ENCODE data around the gene TUT7. TPM values are rescaled to one million over a fixed set of nuclear protein-coding genes. Genes with fewer than 3 reads are reported as not detected.
"Not testable (repeated sequence)": the region's sequence is repeated elsewhere in the genome, so short reads cannot be mapped to it uniquely, and the experiment has no call there.

The TUT7 gene
- polyA plus RNA-seq, 1 donor from 2014 or later: 21.0 TPM

GRCh38 chr9:86389628-86390027, 35.4 kb upstream of the TUT7 start:
- no peak overlapping the region for H3K4me3 ChIP-seq (ENCODE audit: low read length)
- no peak overlapping the region for H3K9ac ChIP-seq (ENCODE audit: low read length)
- no peak overlapping the region for H2AFZ ChIP-seq (ENCODE audit: low read depth, low read length)
- no peak for TF ChIP-seq EZH2 (IDR thresholded peaks at IDR 0.05; ENCODE audit: borderline replicate concordance, insufficient read depth, low read length, poor library complexity, severe bottlenecking)
- no peak for TF ChIP-seq TAF1 (IDR thresholded peaks at IDR 0.05; ENCODE audit: low read depth)
- no peak for TF ChIP-seq MXI1 (conservative IDR thresholded peaks at IDR 0.05; ENCODE audit: poor library complexity, severe bottlenecking)
- TF ChIP-seq EP300 (conservative IDR thresholded peaks at IDR 0.05; ENCODE audit: poor library complexity, severe bottlenecking): no peak
- no peak for TF ChIP-seq POLR2AphosphoS5 (IDR thresholded peaks at IDR 0.05)
- TF ChIP-seq, protein P1, sequence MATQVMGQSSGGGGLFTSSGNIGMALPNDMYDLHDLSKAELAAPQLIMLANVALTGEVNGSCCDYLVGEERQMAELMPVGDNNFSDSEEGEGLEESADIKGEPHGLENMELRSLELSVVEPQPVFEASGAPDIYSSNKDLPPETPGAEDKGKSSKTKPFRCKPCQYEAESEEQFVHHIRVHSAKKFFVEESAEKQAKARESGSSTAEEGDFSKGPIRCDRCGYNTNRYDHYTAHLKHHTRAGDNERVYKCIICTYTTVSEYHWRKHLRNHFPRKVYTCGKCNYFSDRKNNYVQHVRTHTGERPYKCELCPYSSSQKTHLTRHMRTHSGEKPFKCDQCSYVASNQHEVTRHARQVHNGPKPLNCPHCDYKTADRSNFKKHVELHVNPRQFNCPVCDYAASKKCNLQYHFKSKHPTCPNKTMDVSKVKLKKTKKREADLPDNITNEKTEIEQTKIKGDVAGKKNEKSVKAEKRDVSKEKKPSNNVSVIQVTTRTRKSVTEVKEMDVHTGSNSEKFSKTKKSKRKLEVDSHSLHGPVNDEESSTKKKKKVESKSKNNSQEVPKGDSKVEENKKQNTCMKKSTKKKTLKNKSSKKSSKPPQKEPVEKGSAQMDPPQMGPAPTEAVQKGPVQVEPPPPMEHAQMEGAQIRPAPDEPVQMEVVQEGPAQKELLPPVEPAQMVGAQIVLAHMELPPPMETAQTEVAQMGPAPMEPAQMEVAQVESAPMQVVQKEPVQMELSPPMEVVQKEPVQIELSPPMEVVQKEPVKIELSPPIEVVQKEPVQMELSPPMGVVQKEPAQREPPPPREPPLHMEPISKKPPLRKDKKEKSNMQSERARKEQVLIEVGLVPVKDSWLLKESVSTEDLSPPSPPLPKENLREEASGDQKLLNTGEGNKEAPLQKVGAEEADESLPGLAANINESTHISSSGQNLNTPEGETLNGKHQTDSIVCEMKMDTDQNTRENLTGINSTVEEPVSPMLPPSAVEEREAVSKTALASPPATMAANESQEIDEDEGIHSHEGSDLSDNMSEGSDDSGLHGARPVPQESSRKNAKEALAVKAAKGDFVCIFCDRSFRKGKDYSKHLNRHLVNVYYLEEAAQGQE (IDR thresholded peaks at IDR 0.05; ENCODE audit: borderline replicate concordance): no peak
- TF ChIP-seq, protein P2, sequence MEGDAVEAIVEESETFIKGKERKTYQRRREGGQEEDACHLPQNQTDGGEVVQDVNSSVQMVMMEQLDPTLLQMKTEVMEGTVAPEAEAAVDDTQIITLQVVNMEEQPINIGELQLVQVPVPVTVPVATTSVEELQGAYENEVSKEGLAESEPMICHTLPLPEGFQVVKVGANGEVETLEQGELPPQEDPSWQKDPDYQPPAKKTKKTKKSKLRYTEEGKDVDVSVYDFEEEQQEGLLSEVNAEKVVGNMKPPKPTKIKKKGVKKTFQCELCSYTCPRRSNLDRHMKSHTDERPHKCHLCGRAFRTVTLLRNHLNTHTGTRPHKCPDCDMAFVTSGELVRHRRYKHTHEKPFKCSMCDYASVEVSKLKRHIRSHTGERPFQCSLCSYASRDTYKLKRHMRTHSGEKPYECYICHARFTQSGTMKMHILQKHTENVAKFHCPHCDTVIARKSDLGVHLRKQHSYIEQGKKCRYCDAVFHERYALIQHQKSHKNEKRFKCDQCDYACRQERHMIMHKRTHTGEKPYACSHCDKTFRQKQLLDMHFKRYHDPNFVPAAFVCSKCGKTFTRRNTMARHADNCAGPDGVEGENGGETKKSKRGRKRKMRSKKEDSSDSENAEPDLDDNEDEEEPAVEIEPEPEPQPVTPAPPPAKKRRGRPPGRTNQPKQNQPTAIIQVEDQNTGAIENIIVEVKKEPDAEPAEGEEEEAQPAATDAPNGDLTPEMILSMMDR (IDR thresholded peaks at IDR 0.05; ENCODE audit: poor library complexity, severe bottlenecking): no peak
- no peak for TF ChIP-seq SMC3 (conservative IDR thresholded peaks at IDR 0.05; ENCODE audit: poor library complexity)
- no peak overlapping the region for H3K27ac ChIP-seq (ENCODE audit: low read length)
- no peaks in the 10 kb centered on the region for H3K79me2 ChIP-seq (replicated peaks; ENCODE audit: insufficient read depth, low read length)
- no peaks in the 10 kb centered on the region for H3F3A ChIP-seq (ENCODE audit: insufficient read depth, low read length, poor library complexity, severe bottlenecking)
- H3K9me3 ChIP-seq (ENCODE audit: low read length): no peaks in the 10 kb centered on the region
- no peak overlapping the region for H3K4me2 ChIP-seq (ENCODE audit: low read length)
- no peaks in the 10 kb centered on the region for H4K20me1 ChIP-seq (ENCODE audit: insufficient read depth)
- H3K27me3 ChIP-seq (ENCODE audit: insufficient read depth, low read depth, low read length): no peaks in the 10 kb centered on the region
- no peaks in the 10 kb centered on the region for H3K36me3 ChIP-seq (ENCODE audit: insufficient read depth, low read length)
- H3K9me2 ChIP-seq (ENCODE audit: insufficient read depth, low read length): no peaks in the 10 kb centered on the region

DNA sequence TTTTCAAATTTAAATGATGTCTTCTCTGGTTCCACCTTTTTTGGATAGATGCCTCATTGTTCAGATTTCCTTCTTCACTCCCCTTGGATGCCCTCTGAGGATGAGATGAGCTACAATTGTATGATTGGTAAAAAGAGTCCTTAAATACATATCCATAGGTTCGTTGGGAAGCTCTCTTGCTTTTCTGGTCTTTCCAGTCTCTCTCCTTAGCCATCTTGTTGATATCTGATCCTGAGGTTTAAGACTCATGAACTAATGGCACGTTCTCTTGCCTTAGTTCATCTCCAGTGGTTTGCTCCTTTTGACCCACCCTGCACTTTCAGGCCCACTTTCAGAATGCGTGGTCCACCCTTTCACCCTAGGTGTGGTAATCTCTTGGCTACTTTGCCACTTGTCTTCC, 33.2 kb upstream of the TUT7 start:
- Histone ChIP-seq H3K9ac (ENCODE audit: low read length) (no peak overlapping the region), H3K4me3 (ENCODE audit: low read length) (no peak overlapping the region), H2AFZ (ENCODE audit: low read depth, low read length) (no peak overlapping the region), H3K36me3 (ENCODE audit: insufficient read depth, low read length) (no peaks in the 10 kb centered on the region), H3F3A (ENCODE audit: insufficient read depth, low read length, poor library complexity, severe bottlenecking) (no peaks in the 10 kb centered on the region), H3K4me2 (ENCODE audit: low read length) (no peak overlapping the region), H4K20me1 (ENCODE audit: insufficient read depth) (no peaks in the 10 kb centered on the region), H3K27ac (ENCODE audit: low read length) (no peak overlapping the region), H3K79me2 (replicated peaks; ENCODE audit: insufficient read depth, low read length) (no peaks in the 10 kb centered on the region), H3K27me3 (ENCODE audit: insufficient read depth, low read depth, low read length) (no peaks in the 10 kb centered on the region), H3K9me2 (ENCODE audit: insufficient read depth, low read length) (no peaks in the 10 kb centered on the region), H3K9me3 (ENCODE audit: low read length) (no peaks in the 10 kb centered on the region)
- TF ChIP-seq EZH2 (IDR thresholded peaks at IDR 0.05; ENCODE audit: borderline replicate concordance, insufficient read depth, low read length, poor library complexity, severe bottlenecking) (no peak), EP300 (conservative IDR thresholded peaks at IDR 0.05; ENCODE audit: poor library complexity, severe bottlenecking) (no peak), POLR2AphosphoS5 (IDR thresholded peaks at IDR 0.05) (no peak), MXI1 (conservative IDR thresholded peaks at IDR 0.05; ENCODE audit: poor library complexity, severe bottlenecking) (no peak), SMC3 (conservative IDR thresholded peaks at IDR 0.05; ENCODE audit: poor library complexity) (no peak), TAF1 (IDR thresholded peaks at IDR 0.05; ENCODE audit: low read depth) (no peak), RAD21 (conservative IDR thresholded peaks at IDR 0.05) (no peak)
- TF ChIP-seq, protein P2 (IDR thresholded peaks at IDR 0.05; ENCODE audit: poor library complexity, severe bottlenecking): no peak
- TF ChIP-seq, protein P1 (IDR thresholded peaks at IDR 0.05; ENCODE audit: borderline replicate concordance): no peak

- not testable (repeated sequence) for H3K27me3 ChIP-seq (ENCODE audit: insufficient read depth, low read depth, low read length); H3F3A ChIP-seq (ENCODE audit: insufficient read depth, low read length, poor library complexity, severe bottlenecking); H3K9me3 ChIP-seq (ENCODE audit: low read length); H3K36me3 ChIP-seq (ENCODE audit: insufficient read depth, low read length); H3K79me2 ChIP-seq (replicated peaks; ENCODE audit: insufficient read depth, low read length); H3K9ac ChIP-seq (ENCODE audit: low read length); H3K9me2 ChIP-seq (ENCODE audit: insufficient read depth, low read length); H4K20me1 ChIP-seq (ENCODE audit: insufficient read depth); H3K27ac ChIP-seq (ENCODE audit: low read length); H2AFZ ChIP-seq (ENCODE audit: low read depth, low read length); H3K4me2 ChIP-seq (ENCODE audit: low read length); H3K4me3 ChIP-seq (ENCODE audit: low read length)
Observed at GRCh38 chr9:86383000-86383399, 28.8 kb upstream of the TUT7 start.
